WERI-Rb-1 (cell line): ENCODE results near the gene ZNF100.
A peak's percentile ranks its signal among the peaks of the same experiment; 100 is the strongest.

Experiments used
- DNase-seq: peaks from one replicate; pipeline ENCODE4 v3.0.0-alpha.2; 2020
- H3K27ac ChIP-seq: fragments of 250-450 bp; sonication (Bioruptor Pico); 2 replicates; pipeline ENCODE4 v1.5.1; 2020; ENCODE audit warnings: mild to moderate bottlenecking, moderate library complexity
- H3K27me3 ChIP-seq: fragments of 250-450 bp; sonication (Bioruptor Pico); 2 replicates; pipeline ENCODE4 v1.5.1; 2021; ENCODE audit warnings: mild to moderate bottlenecking, low read depth, moderate library complexity; ENCODE audit not compliant: insufficient read depth, severe bottlenecking
- H3K36me3 ChIP-seq: fragments of 250-450 bp; sonication (Bioruptor Pico); 2 replicates; pipeline ENCODE4 v1.5.1; 2020; ENCODE audit warnings: mild to moderate bottlenecking, moderate library complexity
- H3K4me3 ChIP-seq: 2 replicates; pipeline ENCODE4 v1.5.1; 2011; ENCODE audit warnings: low read depth, mild to moderate bottlenecking, control low read depth, low read length
- H3K9me3 ChIP-seq: fragments of 250-450 bp; sonication (Bioruptor Pico); 2 replicates; pipeline ENCODE4 v1.5.1; 2021; ENCODE audit warnings: mild to moderate bottlenecking, moderate library complexity; ENCODE audit not compliant: severe bottlenecking
- TF ChIP-seq, protein P1 (sequence below): IDR thresholded peaks from 2 replicates; pipeline ENCODE4 v1.5.1; 2011; ENCODE audit warnings: low read depth, mild to moderate bottlenecking, control low read depth, inconsistent platforms, low read length

ZNF100 gene

DNA sequence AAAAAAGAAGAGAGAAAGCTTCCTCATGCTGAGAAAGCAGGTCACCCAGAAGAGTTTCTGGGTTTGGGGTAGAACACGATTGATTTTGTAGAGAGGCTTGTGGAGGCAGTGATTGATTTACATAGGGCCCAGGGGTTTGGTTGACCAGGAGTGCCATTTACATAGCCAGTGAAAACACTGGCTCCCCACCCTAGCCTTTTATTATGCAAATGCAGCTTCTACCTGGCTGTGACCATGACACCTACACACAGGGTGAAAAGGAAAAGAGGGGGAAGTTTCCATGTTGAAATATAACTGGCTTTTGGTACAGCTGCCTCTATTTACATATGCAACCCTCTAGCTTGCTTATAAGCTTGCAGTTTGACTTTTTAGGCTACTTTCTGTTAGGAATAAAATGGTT, 62.0 kb downstream of the ZNF100 start:
- TF ChIP-seq, protein P1, sequence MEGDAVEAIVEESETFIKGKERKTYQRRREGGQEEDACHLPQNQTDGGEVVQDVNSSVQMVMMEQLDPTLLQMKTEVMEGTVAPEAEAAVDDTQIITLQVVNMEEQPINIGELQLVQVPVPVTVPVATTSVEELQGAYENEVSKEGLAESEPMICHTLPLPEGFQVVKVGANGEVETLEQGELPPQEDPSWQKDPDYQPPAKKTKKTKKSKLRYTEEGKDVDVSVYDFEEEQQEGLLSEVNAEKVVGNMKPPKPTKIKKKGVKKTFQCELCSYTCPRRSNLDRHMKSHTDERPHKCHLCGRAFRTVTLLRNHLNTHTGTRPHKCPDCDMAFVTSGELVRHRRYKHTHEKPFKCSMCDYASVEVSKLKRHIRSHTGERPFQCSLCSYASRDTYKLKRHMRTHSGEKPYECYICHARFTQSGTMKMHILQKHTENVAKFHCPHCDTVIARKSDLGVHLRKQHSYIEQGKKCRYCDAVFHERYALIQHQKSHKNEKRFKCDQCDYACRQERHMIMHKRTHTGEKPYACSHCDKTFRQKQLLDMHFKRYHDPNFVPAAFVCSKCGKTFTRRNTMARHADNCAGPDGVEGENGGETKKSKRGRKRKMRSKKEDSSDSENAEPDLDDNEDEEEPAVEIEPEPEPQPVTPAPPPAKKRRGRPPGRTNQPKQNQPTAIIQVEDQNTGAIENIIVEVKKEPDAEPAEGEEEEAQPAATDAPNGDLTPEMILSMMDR, result no peak

DNA sequence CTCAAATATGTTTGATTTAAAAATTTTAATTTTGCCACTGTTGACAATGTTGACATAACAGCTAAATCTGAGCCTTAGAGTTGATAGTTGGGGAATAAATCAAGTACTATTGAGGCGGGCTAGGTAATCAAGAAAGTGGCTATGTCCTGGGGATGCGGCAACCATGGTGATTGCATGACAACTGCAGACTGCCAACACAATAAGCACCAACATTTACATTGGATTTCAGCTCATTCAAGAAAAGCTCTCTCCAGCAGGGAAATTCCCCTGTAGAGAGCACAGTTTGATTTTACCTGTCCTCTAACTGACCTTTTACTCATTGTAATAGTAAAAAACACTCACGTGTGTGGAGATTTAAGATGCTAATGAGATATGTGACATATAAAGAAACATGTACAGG, 63.1 kb downstream of the ZNF100 start:
- no peak for DNase-seq
- no peaks in the 10 kb centered on the region for H3K36me3 ChIP-seq
- TF ChIP-seq, protein P1, result no peak
- no peaks in the 10 kb centered on the region for H3K27me3 ChIP-seq
- H3K9me3 ChIP-seq, result peaks cover 3% of the 10 kb centered on the region
- no peak overlapping the region for H3K27ac ChIP-seq
- H3K4me3 ChIP-seq, result no peak overlapping the region

More for the DNA sequence above, 62.0 kb downstream of the ZNF100 start:
- peaks cover 3% of the 10 kb centered on the region for H3K9me3 ChIP-seq
- no peak overlapping the region for H3K4me3 ChIP-seq
- H3K36me3 ChIP-seq, result no peaks in the 10 kb centered on the region
- no peak for DNase-seq
- H3K27me3 ChIP-seq, result no peaks in the 10 kb centered on the region
- no peak overlapping the region for H3K27ac ChIP-seq

DNA sequence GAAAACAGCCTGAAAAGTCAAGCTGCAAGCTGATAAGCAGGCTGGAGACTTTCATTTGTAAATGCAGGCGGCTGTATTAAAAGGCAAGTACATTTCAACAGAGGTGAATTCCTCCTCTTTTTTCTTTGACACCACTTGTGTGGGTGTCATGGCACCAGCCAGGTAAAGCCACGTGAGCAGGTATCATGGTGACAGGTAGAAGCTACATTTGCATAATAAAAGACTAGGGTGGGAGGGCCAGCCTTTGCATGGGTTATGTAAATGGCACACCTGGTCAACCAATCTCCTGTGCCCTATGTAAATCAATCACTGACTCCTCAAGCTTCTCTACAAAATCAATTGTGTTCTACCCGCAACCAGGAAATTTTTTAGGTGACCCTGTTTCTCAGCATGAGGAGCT, 68.2 kb downstream of the ZNF100 start:
- Histone ChIP-seq H3K27ac (no peak overlapping the region), H3K4me3 (no peak overlapping the region), H3K36me3 (no peaks in the 10 kb centered on the region), H3K9me3 (no peaks in the 10 kb centered on the region), H3K27me3 (no peaks in the 10 kb centered on the region)
- TF ChIP-seq, protein P1, result no peak
- no peak for DNase-seq

DNA sequence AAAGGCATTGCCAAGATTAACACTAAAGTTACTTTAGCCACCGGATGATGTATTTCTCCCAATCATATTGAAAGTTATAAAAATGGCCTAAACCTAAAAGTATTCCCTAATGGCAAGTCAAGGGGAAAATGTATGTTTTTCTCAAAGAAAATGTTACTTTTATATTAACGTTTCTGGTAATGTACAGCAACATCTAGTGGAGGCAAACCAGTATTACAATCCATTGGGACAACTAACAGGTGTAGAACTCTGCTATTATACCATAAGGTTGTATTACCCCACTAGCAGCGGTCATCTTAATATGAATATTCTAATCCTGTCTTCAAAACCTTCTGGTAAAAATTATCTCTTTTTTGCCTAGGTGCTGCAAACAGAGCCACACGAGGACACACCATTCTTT, 69.2 kb downstream of the ZNF100 start:
- H3K9me3 ChIP-seq, result no peaks in the 10 kb centered on the region
- no peak overlapping the region for H3K27ac ChIP-seq
- no peak overlapping the region for H3K4me3 ChIP-seq
- no peaks in the 10 kb centered on the region for H3K36me3 ChIP-seq
- no peaks in the 10 kb centered on the region for H3K27me3 ChIP-seq
- TF ChIP-seq, protein P1, result peak; percentile 43
- no peak for DNase-seq

DNA sequence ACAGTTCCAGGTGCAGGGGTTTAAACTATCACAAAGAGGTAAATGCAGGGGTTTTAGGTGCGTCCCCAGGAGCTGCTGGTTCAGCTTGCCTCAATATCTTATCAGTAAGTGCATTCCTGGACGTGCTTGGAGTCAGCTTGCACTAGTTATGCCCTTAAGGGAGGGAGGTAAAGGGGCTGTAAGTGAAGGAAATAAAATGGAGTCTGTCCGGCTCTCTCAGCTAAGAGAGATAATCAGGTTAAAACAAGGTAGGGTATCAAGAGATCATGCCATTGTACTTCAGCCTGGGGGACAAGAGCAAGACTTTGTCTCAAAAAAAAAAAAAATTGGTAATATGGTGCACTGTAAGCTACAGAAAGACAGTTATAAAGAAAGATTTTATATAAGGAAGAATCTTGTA, 69.7 kb downstream of the ZNF100 start:
- Histone ChIP-seq H3K9me3 (no peaks in the 10 kb centered on the region), H3K27me3 (no peaks in the 10 kb centered on the region), H3K4me3 (no peak overlapping the region), H3K27ac (no peak overlapping the region), H3K36me3 (no peaks in the 10 kb centered on the region)
- DNase-seq, result no peak
- TF ChIP-seq, protein P1, result no peak

DNA sequence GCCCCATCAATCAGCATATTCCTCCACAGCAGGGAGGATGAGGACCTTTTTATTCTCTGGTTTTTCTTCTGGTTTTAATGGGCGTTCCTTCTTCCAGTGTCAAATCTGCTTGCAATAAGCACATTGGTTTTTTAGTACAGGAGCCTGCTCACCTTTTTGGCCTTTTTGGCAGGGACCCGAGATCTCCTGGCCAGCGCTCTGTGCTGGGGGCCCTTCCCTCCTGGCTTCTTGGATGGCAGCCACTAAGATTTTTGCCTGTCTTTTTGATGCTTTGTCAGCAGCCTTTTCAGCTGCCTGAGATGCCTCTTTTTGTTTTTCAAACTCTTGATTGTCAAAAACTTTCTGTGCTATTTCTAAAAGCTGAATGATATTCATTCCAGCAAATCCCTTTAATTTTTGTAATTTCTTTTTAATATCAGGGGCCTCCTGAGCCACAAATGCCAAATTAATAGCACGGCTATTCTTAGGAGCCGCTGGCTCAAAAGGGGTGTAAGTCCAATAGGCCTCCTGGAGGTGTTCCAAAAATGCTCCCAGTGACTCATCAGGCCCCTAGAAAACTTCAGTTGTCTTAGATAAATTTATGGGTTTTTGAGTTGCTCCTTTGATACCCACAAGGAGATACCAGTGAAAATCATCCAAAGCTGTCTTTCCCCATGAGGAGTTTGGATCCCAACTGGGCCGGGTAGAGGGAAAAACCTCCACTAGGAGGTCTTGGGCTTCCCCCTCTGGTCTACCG, 73.0 kb downstream of the ZNF100 start:
- DNase-seq, result no peak
- Histone ChIP-seq H3K27ac (no peak overlapping the region), H3K36me3 (no peaks in the 10 kb centered on the region), H3K4me3 (no peak overlapping the region), H3K27me3 (no peaks in the 10 kb centered on the region), H3K9me3 (no peaks in the 10 kb centered on the region)
- TF ChIP-seq, protein P1, result no peak
